ENCODE results near the gene TRIM3.

- TF ChIP-seq, protein P1, sequence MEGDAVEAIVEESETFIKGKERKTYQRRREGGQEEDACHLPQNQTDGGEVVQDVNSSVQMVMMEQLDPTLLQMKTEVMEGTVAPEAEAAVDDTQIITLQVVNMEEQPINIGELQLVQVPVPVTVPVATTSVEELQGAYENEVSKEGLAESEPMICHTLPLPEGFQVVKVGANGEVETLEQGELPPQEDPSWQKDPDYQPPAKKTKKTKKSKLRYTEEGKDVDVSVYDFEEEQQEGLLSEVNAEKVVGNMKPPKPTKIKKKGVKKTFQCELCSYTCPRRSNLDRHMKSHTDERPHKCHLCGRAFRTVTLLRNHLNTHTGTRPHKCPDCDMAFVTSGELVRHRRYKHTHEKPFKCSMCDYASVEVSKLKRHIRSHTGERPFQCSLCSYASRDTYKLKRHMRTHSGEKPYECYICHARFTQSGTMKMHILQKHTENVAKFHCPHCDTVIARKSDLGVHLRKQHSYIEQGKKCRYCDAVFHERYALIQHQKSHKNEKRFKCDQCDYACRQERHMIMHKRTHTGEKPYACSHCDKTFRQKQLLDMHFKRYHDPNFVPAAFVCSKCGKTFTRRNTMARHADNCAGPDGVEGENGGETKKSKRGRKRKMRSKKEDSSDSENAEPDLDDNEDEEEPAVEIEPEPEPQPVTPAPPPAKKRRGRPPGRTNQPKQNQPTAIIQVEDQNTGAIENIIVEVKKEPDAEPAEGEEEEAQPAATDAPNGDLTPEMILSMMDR (IDR thresholded peaks at IDR 0.05), result no peak
- TF ChIP-seq POLR2A (IDR thresholded peaks at IDR 0.05) (no peak), POLR2AphosphoS5 (IDR thresholded peaks at IDR 0.05) (no peak)
Observed at GRCh38 chr11:6502382-6502781, 28.6 kb upstream of the TRIM3 start.

Measured in breast epithelium (tissue), 3 donors.